Heart right ventricle (tissue), 16 donors: ENCODE measurements around the gene SPATC1L. TPM values are rescaled to one million over a fixed set of nuclear protein-coding genes. Genes with fewer than 3 reads are reported as not detected.
A peak's percentile ranks its signal among the peaks of the same experiment; 100 is the strongest.

Experiments used
- ATAC-seq, 8 donors: fragments of 200-7000 bp; cut with Tn5 transposase; one replicate each; pipeline ENCODE4 v1.9.1; 2020; ENCODE audit warnings: mild to moderate bottlenecking in 8 of 8, moderate library complexity in 8 of 8, moderate number of reproducible peaks in 1 of 8
- DNase-seq, 2 donors: peaks; one replicate each; pipeline ENCODE4 v3.0.0-alpha.2; 2020
- H3K27ac ChIP-seq, 10 donors: fragments of 200-600 bp; sonication (generic) in 2 of 10; one replicate each; pipeline versions ENCODE4 v1.5.0 to v1.8.0; 2020 to 2022; ENCODE audit warnings: mild to moderate bottlenecking in 3 of 10
- H3K27me3 ChIP-seq, 7 donors: fragments of 200-600 bp; one replicate each; pipeline ENCODE4 v1.8.0; 2021 to 2022; ENCODE audit warnings: mild to moderate bottlenecking in 2 of 7
- H3K36me3 ChIP-seq, 9 donors: fragments of 200-600 bp; sonication (generic) in 1 of 9; one replicate each; pipeline versions ENCODE4 v1.5.0 to v1.8.0; 2020 to 2022; ENCODE audit warnings: mild to moderate bottlenecking in 2 of 9
- H3K4me1 ChIP-seq, 9 donors: fragments of 200-600 bp; sonication (generic) in 1 of 9; one replicate each; pipeline versions ENCODE4 v1.5.0 to v1.8.0; 2020 to 2022; ENCODE audit warnings: mild to moderate bottlenecking in 4 of 9
- H3K4me3 ChIP-seq, 10 donors: fragments of 200-600 bp; sonication (generic) in 2 of 10; one replicate each; pipeline versions ENCODE4 v1.5.0 to v1.8.0; 2020 to 2022; ENCODE audit warnings: mild to moderate bottlenecking in 7 of 10, moderate library complexity in 2 of 10
- H3K9me3 ChIP-seq, 11 donors: fragments of 200-600 bp in 10 of 11; sonication (generic) in 2 of 11; one replicate each; pipeline versions ENCODE4 v1.5.0 to v1.8.0; 2013 to 2022; ENCODE audit warnings: mild to moderate bottlenecking in 2 of 11, control low read depth in 1 of 11, moderate library complexity in 1 of 11
- WGBS, 2 donors: extraction: QIAGEN DNeasy Blood & Tissue Kit; methylation state at CpG; one replicate each; pipeline ENCODE4 v1.1.7; 2013; ENCODE audit warnings: inconsistent platforms in 1 of 2; 5-methylcytosine and 5-hydroxymethylcytosine counted together
- intact Hi-C, 10 donors: fragments of 100-400 bp; cut with DNase I; formaldehyde crosslinking; loops; one replicate each; pipeline versions ENCODE4 v1.11.1 to v1.14.2; 2022
- polyA plus RNA-seq, 2 donors: library from polyadenylated mRNA; stranded (reverse); fragments of 200-250 nt; gene quantifications; one replicate each; pipeline ENCODE4 v1.2.3, GENCODE V29; 2013
- total RNA-seq, 10 donors: library from RNA; stranded (reverse); fragmentation: NEBNext Ultra II Directional in 3 of 10; extraction: Animal tissue kit (Norgen Biotek cat#: 25700) in 3 of 10; gene quantifications; one replicate each; pipeline versions ENCODE4 v1.2.1 to v1.2.4, GENCODE V29; 2021 to 2023
- TF ChIP-seq, protein P1 (sequence below), 9 donors: fragments of 200-600 bp; sonication (generic) in 2 of 9; IDR thresholded peaks; one replicate each; pipeline versions ENCODE4 v1.5.0 to v1.8.0; 2021 to 2022; ENCODE audit warnings: antibody characterized with exemption in 9 of 9, mild to moderate bottlenecking in 5 of 9, moderate library complexity in 1 of 9
- donor health status: Arrhythmogenic right ventricular cardiomyopathy.
- donor health status: ischemic (EF 13 %, LVEDD 7.1; RV severe dilation, severe dysfunction).
- donor health status: healthy with polysubstance abuse.
- donor health status: DM: no; HTN: yes; CAD: no.
- donor health status: DM: no; HTN: no; CAD: no.
- donor health status: ischemic (EF 25% LVEDD 6.9; RV normal size, moderate dysfunction).
- donor health status: ischemic (EF 25% LVEDD 5.7; RV mildly dilated, moderate dysfunction).
- donor health status: healthy.
- donor health status: DM: yes; HTN: yes; CAD: no.
- donor health status: Ischemic cardiomyopathy.
- donor health status: ischemic (EF 35%, LVEDD 5.7; RV mildly dilated, moderate dysfunction).
- donor health status: nonischemic (EF 11% LVEDD 7.7; RV severe dilation, severe dysfunction).
- donor health status: DM: yes; HTN: yes; CAD: no.
- donor health status: PGD.
- donor health status: ischemic (EF 29% LVEDD 5.4; RV normal size, mild dysfunction).
- donor health status: nonischemic (EF 23%, LVEDD 6.1; RV moderate dilation, normal function).

The SPATC1L gene
- total and polyA plus RNA-seq, 12 donors = 4.7 to 14.6 (median 8.4) TPM

DNA sequence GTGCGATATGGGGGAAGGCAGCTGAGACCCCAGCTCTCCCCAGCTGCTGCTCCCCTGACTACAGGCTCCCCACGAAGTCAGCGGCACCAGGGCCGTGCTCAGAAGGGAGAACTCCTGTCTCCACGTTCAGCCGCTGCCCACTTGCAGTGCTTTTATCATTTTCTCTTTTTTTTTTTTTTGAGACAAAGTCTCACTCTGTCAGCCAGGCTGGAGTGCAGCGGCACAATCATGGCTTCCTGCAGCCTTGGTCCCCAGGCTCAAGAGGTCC is 27.9 kb downstream of the SPATC1L start:
- 86 to 88% methylated on average over 7 of the region's 7 CpGs for WGBS, 2 donors
- no peak overlapping the region for H3K4me3 ChIP-seq
- peaks cover 0 to 4% (median 0%) of the 10 kb centered on the region in 9 donors for H3K36me3 ChIP-seq
- ATAC-seq = no peak
- no peak overlapping the region for H3K27ac ChIP-seq
- no peaks in the 10 kb centered on the region for H3K27me3 ChIP-seq
- intact Hi-C loops = loop anchor here in 2 of 10 donors (10.0 kb wide), 1 partner anchor 58 kb away; no protein-coding TSS in a partner anchor
- TF ChIP-seq, protein P1, sequence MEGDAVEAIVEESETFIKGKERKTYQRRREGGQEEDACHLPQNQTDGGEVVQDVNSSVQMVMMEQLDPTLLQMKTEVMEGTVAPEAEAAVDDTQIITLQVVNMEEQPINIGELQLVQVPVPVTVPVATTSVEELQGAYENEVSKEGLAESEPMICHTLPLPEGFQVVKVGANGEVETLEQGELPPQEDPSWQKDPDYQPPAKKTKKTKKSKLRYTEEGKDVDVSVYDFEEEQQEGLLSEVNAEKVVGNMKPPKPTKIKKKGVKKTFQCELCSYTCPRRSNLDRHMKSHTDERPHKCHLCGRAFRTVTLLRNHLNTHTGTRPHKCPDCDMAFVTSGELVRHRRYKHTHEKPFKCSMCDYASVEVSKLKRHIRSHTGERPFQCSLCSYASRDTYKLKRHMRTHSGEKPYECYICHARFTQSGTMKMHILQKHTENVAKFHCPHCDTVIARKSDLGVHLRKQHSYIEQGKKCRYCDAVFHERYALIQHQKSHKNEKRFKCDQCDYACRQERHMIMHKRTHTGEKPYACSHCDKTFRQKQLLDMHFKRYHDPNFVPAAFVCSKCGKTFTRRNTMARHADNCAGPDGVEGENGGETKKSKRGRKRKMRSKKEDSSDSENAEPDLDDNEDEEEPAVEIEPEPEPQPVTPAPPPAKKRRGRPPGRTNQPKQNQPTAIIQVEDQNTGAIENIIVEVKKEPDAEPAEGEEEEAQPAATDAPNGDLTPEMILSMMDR (IDR thresholded peaks at IDR 0.05) = no peak
- no peak for DNase-seq
- H3K9me3 ChIP-seq = no peaks in the 10 kb centered on the region
- peaks cover 4 to 15% (median 10%) of the 10 kb centered on the region in 9 donors for H3K4me1 ChIP-seq

DNA sequence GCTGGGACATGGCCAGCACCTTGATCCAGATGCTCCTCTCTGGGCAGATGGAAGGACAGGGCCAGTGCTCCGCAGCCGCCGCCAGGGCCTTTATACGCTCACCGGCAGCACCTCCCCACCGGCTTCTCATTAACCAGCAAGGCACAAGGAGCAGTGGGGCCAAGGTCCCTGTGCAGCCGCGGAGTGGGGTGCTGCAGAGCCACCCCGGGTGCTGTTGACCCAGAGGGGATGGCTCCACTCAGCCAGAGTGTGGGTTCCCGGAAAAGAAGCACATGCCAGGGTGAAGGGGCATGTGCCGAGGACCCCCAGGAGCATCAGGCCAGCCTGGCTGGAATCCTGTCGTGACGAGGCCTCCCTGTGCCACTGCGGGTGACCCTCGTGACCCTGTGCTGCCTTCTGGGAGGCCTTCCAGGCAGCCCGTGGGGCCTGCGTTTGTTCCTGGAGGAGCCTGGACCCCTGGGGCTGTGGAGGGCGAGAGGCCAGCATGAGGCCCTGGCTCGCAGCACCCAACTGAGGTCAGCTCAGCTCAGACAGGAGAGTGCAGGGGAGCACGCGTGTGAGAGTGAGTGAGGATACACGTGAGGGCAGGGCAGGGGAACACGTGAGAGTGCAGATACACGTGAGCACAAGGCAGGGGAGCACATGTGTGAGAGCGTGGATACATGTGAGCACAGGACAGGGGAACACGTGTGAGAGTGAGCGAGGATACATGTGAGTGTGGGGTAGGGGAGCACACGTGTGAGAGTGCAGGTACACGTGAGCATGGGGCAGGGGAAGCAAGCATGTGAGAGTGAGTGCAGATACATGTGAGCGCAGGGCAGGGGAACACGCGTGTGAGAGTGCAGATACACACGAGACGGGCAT is 28.5 kb downstream of the SPATC1L start, which contains the start of gene FTCD:
TSS of gene FTCD (minus strand) at position 66 of the 864 bp plus-strand sequence. CDS start at position 10, 56 bp downstream.
- WGBS, 2 donors = 88 to 93% methylated on average over 33 to 34 of the region's 34 CpGs
- DNase-seq = no peak
- no peak within 1 kb of the TSS for H3K27ac ChIP-seq
- no peak for ATAC-seq
- H3K9me3 ChIP-seq = no peaks in the 10 kb centered on the region
- H3K27me3 ChIP-seq = no peaks in the 10 kb centered on the region
- intact Hi-C loops = loop anchor here in 2 of 10 donors (10.0 kb wide), 1 partner anchor 59 kb away; no protein-coding TSS in a partner anchor
- no peaks in the 10 kb centered on the region for H3K36me3 ChIP-seq
- peaks cover 4 to 15% (median 10%) of the 10 kb centered on the region in 9 donors for H3K4me1 ChIP-seq
- H3K4me3 ChIP-seq = no peak within 1 kb of the TSS
- TF ChIP-seq, protein P1 (IDR thresholded peaks at IDR 0.05) = no peak

DNA sequence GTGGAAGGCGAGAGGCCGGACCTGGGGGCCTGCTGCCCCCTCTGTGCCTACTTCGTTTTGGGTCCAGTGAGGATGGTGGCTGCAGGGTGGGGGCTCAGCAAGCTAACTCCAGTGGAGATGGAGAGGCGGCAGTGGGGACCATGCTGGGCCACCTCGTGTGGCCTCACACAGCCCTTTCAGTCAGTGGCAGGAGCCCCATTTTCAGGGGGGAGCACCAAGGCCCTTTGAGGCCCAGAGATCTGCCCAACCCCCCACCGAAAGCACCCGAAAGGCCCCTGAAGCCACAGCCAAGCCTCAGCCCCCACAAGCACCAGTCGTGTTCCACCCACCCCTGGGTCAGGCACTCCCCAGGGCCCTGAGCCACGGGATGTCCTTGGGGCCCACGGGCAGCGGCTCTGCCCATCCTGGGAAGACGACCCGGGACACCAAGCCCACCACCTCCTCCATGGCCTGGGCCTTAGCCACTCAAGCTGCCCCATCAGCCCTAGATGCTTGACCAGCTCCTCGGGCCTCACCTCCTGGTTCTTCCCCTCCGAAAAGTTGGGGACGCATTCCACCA is 29.2 kb downstream of the SPATC1L start:
- H3K27me3 ChIP-seq = no peaks in the 10 kb centered on the region
- TF ChIP-seq, protein P1 (IDR thresholded peaks at IDR 0.05) = no peak
- WGBS, 2 donors = 91% methylated on average over 16 of the region's 16 CpGs
- ATAC-seq (no peak), DNase-seq (no peak)
- no peak overlapping the region for H3K27ac ChIP-seq
- intact Hi-C loops = loop anchor here in 3 of 10 donors (5.0 to 10.0 kb wide), 2 partner anchors 60 to 72 kb away; partner anchors contain the start of gene LSS (in 1 of the 3)
- H3K4me3 ChIP-seq = no peak overlapping the region
- peaks cover 4 to 15% (median 10%) of the 10 kb centered on the region in 9 donors for H3K4me1 ChIP-seq
- H3K9me3 ChIP-seq = no peaks in the 10 kb centered on the region
- H3K36me3 ChIP-seq = no peaks in the 10 kb centered on the region

DNA sequence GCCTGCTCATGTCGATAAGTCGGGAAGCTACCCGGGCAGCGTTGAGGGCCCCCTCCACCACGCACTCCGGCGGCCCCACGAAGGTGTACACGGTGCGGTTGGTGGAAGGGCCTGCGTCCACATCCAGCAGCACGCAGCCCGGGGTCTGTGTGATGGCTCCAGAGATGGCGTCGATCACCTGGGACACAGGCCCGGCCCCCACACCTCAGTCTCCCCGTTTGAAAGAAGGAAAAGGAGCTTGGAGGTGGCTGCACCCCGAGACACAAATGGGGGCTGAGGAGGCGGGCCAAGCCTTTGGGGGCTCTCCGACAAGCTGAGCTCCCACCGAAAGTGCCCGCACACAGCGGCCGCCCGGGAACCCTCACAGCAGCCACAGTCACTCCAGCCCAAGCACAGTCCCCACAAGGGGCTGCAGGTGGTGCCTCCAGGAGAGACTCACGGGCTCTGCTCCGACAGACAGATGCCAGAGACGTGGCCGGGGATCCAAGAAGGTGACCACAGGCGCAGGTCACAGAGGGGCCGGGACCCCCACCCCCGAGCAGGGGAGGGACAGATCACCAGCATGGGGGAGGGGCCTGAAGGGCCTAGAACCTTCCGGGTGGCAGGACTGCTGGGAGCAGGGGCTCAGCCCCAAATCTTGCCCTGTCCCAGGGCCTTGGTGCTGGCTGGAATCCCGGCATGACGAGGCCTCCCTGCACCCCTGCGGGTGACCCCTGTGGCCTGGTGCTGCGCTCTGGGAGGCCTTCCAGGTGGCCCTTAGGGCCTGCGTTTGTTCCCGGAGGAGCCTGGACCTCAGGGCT is 29.9 kb downstream of the SPATC1L start:
- WGBS, 2 donors = 92% methylated on average over 39 of the region's 39 CpGs
- no peaks in the 10 kb centered on the region for H3K36me3 ChIP-seq
- DNase-seq (no peak), ATAC-seq (peak in 2 of 8 donors; percentile 2 to 15)
- no peak overlapping the region for H3K4me3 ChIP-seq
- H3K4me1 ChIP-seq = peaks cover 4 to 15% (median 10%) of the 10 kb centered on the region in 9 donors
- intact Hi-C loops = loop anchor here in 3 of 10 donors (5.0 to 10.0 kb wide), 2 partner anchors 60 to 73 kb away; partner anchors contain the start of gene LSS (in 1 of the 3)
- H3K9me3 ChIP-seq = no peaks in the 10 kb centered on the region
- no peak overlapping the region for H3K27ac ChIP-seq
- TF ChIP-seq, protein P1 (IDR thresholded peaks at IDR 0.05) = no peak
- no peaks in the 10 kb centered on the region for H3K27me3 ChIP-seq
